Neural cell (in vitro differentiated cells): ENCODE results near the gene FARP1. TPM values are rescaled to one million over a fixed set of nuclear protein-coding genes. Genes with fewer than 3 reads are reported as not detected.

Experiments
- H2AFZ ChIP-seq: fragments of 200-600, 300-800 bp; sonication (generic), shearing (Covaris generic); 2 replicates; pipeline ENCODE4 v1.6.0; 2014; ENCODE audit warnings: low read depth, mild to moderate bottlenecking, antibody characterized with exemption, low read length, moderate library complexity
- H3F3A ChIP-seq: fragments of 200-600 bp; shearing (Covaris generic); 2 replicates; pipeline ENCODE4 v1.6.1; 2016; ENCODE audit warnings: mild to moderate bottlenecking, moderate library complexity, mixed read lengths, antibody characterized with exemption, low read length; ENCODE audit not compliant: insufficient read depth, poor library complexity, severe bottlenecking
- H3K27ac ChIP-seq: fragments of 200-600, 300-800 bp; sonication (generic), shearing (Covaris generic); 2 replicates; pipeline ENCODE4 v1.5.1; 2014; ENCODE audit warnings: mild to moderate bottlenecking, low read length, moderate library complexity
- H3K27me3 ChIP-seq: fragments of 300-800, 200-600 bp; sonication (generic), shearing (Covaris generic); 2 replicates; pipeline ENCODE4 v1.6.0; 2014; ENCODE audit warnings: mild to moderate bottlenecking, low read depth, low read length, moderate library complexity; ENCODE audit not compliant: insufficient read depth
- H3K36me3 ChIP-seq: fragments of 300-800, 200-600 bp; sonication (generic), shearing (Covaris generic); 2 replicates; pipeline ENCODE4 v1.5.1; 2014; ENCODE audit warnings: mild to moderate bottlenecking, antibody characterized with exemption, low read length, moderate library complexity; ENCODE audit not compliant: insufficient read depth
- H3K4me2 ChIP-seq: fragments of 300-800, 200-600 bp; sonication (generic), shearing (Covaris generic); 2 replicates; pipeline ENCODE4 v1.6.0; 2014; ENCODE audit warnings: mild to moderate bottlenecking, low read length
- H3K4me3 ChIP-seq: fragments of 300-800, 200-600 bp; sonication (generic), shearing (Covaris generic); 2 replicates; pipeline ENCODE4 v1.5.1; 2014; ENCODE audit warnings: mild to moderate bottlenecking, low read length, moderate library complexity
- H3K79me2 ChIP-seq: fragments of 200-600 bp; shearing (Covaris generic); replicated peaks from 2 replicates; pipeline ENCODE4 v1.6.0; 2014; ENCODE audit warnings: mild to moderate bottlenecking, low read length, moderate library complexity; ENCODE audit not compliant: insufficient read depth
- H3K9ac ChIP-seq: fragments of 300-800, 200-600 bp; sonication (generic), shearing (Covaris generic); 2 replicates; pipeline ENCODE4 v1.6.1; 2016; ENCODE audit warnings: mild to moderate bottlenecking, low read length, mixed read lengths
- H3K9me2 ChIP-seq: fragments of 200-600 bp; shearing (Covaris generic); 2 replicates; pipeline ENCODE4 v1.6.1; 2016; ENCODE audit warnings: mild to moderate bottlenecking, low read length, mixed read lengths; ENCODE audit not compliant: insufficient read depth
- H3K9me3 ChIP-seq: fragments of 200-600, 300-800 bp; sonication (generic), shearing (Covaris generic); 2 replicates; pipeline ENCODE4 v1.6.1; 2016; ENCODE audit warnings: mild to moderate bottlenecking, mixed run types, low read length, moderate library complexity, mixed read lengths
- H4K20me1 ChIP-seq: fragments of 200-600 bp; shearing (Covaris generic); 2 replicates; pipeline ENCODE4 v1.6.1; 2016; ENCODE audit warnings: mild to moderate bottlenecking, mixed run types; ENCODE audit not compliant: insufficient read depth
- CTCF ChIP-seq: fragments of 450-650 bp; IDR thresholded peaks from 2 replicates; pipeline ENCODE4 v1.5.1; 2014; ENCODE audit warnings: antibody characterized with exemption, mild to moderate bottlenecking, moderate library complexity; ENCODE audit not compliant: poor library complexity, severe bottlenecking
- EP300 ChIP-seq: fragments of 450-650 bp; conservative IDR thresholded peaks from 2 replicates; pipeline ENCODE4 v1.6.1; 2014; ENCODE audit warnings: antibody characterized with exemption, mild to moderate bottlenecking, moderate library complexity; ENCODE audit not compliant: poor library complexity, severe bottlenecking
- EZH2 ChIP-seq: fragments of 200-600, 300-800 bp; shearing (Covaris generic), sonication (generic); IDR thresholded peaks from 2 replicates; pipeline ENCODE4 v1.6.1; 2014; ENCODE audit warnings: antibody characterized with exemption, low read length, borderline replicate concordance, mild to moderate bottlenecking; ENCODE audit not compliant: insufficient read depth, poor library complexity, severe bottlenecking
- MXI1 ChIP-seq: fragments of 450-650 bp; conservative IDR thresholded peaks from 2 replicates; pipeline ENCODE4 v1.6.1; 2014; ENCODE audit warnings: antibody characterized with exemption, mild to moderate bottlenecking; ENCODE audit not compliant: poor library complexity, severe bottlenecking
- POLR2AphosphoS5 ChIP-seq: IDR thresholded peaks from 2 replicates; pipeline ENCODE4 v1.6.1; 2012
- RAD21 ChIP-seq: fragments of 450-650 bp; conservative IDR thresholded peaks from 2 replicates; pipeline ENCODE4 v1.6.1; 2014; ENCODE audit warnings: antibody characterized with exemption, mild to moderate bottlenecking, moderate library complexity
- SMC3 ChIP-seq: fragments of 450-650 bp; conservative IDR thresholded peaks from 2 replicates; pipeline ENCODE4 v1.6.1; 2014; ENCODE audit warnings: antibody characterized with exemption, mild to moderate bottlenecking, moderate library complexity; ENCODE audit not compliant: poor library complexity
- TAF1 ChIP-seq: IDR thresholded peaks from 2 replicates; pipeline ENCODE4 v1.6.1; 2012; ENCODE audit warnings: low read depth
- polyA plus RNA-seq: library from polyadenylated mRNA; depleted of rRNA; stranded (reverse); fragments of >200 nt; gene quantifications from 2 replicates; pipeline ENCODE4 v1.2.3, GENCODE V29; 2014
- TF ChIP-seq, protein P1 (sequence below): IDR thresholded peaks from 2 replicates; pipeline ENCODE4 v1.6.1; 2012; ENCODE audit warnings: borderline replicate concordance

FARP1 gene
- polyA plus RNA-seq, 1 donor from 2014 or later: 19.7 TPM

- Histone ChIP-seq H3F3A (no peaks in the 10 kb centered on the region), H3K9me2 (no peaks in the 10 kb centered on the region), H3K79me2 (peaks cover 58% of the 10 kb centered on the region), H3K27ac (no peak overlapping the region), H3K4me3 (no peak overlapping the region), H3K27me3 (no peaks in the 10 kb centered on the region), H3K36me3 (no peaks in the 10 kb centered on the region), H3K9me3 (no peaks in the 10 kb centered on the region), H3K9ac (no peak overlapping the region), H3K4me2 (no peak overlapping the region), H4K20me1 (no peaks in the 10 kb centered on the region), H2AFZ (no peak overlapping the region)
- TF ChIP-seq, protein P1, sequence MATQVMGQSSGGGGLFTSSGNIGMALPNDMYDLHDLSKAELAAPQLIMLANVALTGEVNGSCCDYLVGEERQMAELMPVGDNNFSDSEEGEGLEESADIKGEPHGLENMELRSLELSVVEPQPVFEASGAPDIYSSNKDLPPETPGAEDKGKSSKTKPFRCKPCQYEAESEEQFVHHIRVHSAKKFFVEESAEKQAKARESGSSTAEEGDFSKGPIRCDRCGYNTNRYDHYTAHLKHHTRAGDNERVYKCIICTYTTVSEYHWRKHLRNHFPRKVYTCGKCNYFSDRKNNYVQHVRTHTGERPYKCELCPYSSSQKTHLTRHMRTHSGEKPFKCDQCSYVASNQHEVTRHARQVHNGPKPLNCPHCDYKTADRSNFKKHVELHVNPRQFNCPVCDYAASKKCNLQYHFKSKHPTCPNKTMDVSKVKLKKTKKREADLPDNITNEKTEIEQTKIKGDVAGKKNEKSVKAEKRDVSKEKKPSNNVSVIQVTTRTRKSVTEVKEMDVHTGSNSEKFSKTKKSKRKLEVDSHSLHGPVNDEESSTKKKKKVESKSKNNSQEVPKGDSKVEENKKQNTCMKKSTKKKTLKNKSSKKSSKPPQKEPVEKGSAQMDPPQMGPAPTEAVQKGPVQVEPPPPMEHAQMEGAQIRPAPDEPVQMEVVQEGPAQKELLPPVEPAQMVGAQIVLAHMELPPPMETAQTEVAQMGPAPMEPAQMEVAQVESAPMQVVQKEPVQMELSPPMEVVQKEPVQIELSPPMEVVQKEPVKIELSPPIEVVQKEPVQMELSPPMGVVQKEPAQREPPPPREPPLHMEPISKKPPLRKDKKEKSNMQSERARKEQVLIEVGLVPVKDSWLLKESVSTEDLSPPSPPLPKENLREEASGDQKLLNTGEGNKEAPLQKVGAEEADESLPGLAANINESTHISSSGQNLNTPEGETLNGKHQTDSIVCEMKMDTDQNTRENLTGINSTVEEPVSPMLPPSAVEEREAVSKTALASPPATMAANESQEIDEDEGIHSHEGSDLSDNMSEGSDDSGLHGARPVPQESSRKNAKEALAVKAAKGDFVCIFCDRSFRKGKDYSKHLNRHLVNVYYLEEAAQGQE: no peak
- TF ChIP-seq POLR2AphosphoS5 (no peak), CTCF (no peak), EZH2 (no peak), TAF1 (no peak), SMC3 (no peak), EP300 (no peak), MXI1 (no peak), RAD21 (no peak)
These were observed 31.4 kb downstream of the FARP1 start for GRCh38 chr13:98174307-98174706.

GRCh38 chr13:98175043-98175442, 32.1 kb downstream of the FARP1 start:
- no peak overlapping the region for H2AFZ ChIP-seq
- H3K27ac ChIP-seq: no peak overlapping the region
- H4K20me1 ChIP-seq: no peaks in the 10 kb centered on the region
- no peaks in the 10 kb centered on the region for H3K36me3 ChIP-seq
- no peak for TF ChIP-seq TAF1
- no peak for TF ChIP-seq SMC3
- TF ChIP-seq, protein P1: no peak
- no peak for TF ChIP-seq EP300
- TF ChIP-seq RAD21: no peak
- TF ChIP-seq POLR2AphosphoS5: no peak
- no peak for TF ChIP-seq MXI1
- TF ChIP-seq EZH2: no peak
- TF ChIP-seq CTCF: no peak
- H3K9me2 ChIP-seq: no peaks in the 10 kb centered on the region
- H3K4me2 ChIP-seq: no peak overlapping the region
- H3K9ac ChIP-seq: no peak overlapping the region
- H3K27me3 ChIP-seq: no peaks in the 10 kb centered on the region
- H3F3A ChIP-seq: no peaks in the 10 kb centered on the region
- no peak overlapping the region for H3K4me3 ChIP-seq
- H3K9me3 ChIP-seq: no peaks in the 10 kb centered on the region
- peaks cover 53% of the 10 kb centered on the region for H3K79me2 ChIP-seq
